Measurements from ENCODE around the gene NPPB. TPM values are rescaled to one million over a fixed set of nuclear protein-coding genes. Genes with fewer than 3 reads are reported as not detected.

The NPPB gene
- total and polyA plus RNA-seq, 2 experiments from 2014 or later, result 3.9 to 6.7 TPM

DNA sequence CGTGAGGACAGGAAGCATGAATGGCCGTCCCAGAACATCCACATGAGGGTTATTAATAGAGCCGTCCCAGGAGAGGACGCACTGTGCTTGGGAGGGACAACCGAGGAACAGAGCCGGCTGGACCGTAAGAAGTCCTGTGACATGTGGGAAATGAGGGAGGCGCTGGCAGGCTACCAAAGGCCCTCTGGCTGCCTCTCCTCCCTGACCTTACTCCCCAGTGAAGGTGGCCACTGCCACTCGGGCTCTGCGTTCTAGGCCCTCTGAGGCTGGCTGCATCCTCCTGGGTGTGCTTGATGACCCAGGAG lies 15.5 kb upstream of the NPPB start:
- Histone ChIP-seq H3K4me3 (no peak overlapping the region), H3K27me3 (no peaks in the 10 kb centered on the region), H3K79me2 (no peaks in the 10 kb centered on the region), H2AFZ (no peak overlapping the region), H3K27ac (no peak overlapping the region), H3K9me3 (ENCODE audit: low read depth) (no peaks in the 10 kb centered on the region), H3K36me3 (replicated peaks; ENCODE audit: insufficient read depth, low read depth) (no peaks in the 10 kb centered on the region), H3K4me1 (ENCODE audit: insufficient read depth) (no peaks in the 10 kb centered on the region), H3K9me2 (replicated peaks; ENCODE audit: insufficient read depth) (no peaks in the 10 kb centered on the region), H4K20me1 (ENCODE audit: insufficient read depth, poor library complexity, severe bottlenecking) (no peaks in the 10 kb centered on the region), H3K4me2 (no peak overlapping the region)
- no peak for DNase-seq (ENCODE audit: low spot score)
- TF ChIP-seq EZH2 (IDR thresholded peaks at IDR 0.05; ENCODE audit: borderline replicate concordance) (no peak), EZH2phosphoT487 (IDR thresholded peaks at IDR 0.05; ENCODE audit: low read depth, severe bottlenecking, unreplicated experiment) (no peak)
- TF ChIP-seq, protein P1, sequence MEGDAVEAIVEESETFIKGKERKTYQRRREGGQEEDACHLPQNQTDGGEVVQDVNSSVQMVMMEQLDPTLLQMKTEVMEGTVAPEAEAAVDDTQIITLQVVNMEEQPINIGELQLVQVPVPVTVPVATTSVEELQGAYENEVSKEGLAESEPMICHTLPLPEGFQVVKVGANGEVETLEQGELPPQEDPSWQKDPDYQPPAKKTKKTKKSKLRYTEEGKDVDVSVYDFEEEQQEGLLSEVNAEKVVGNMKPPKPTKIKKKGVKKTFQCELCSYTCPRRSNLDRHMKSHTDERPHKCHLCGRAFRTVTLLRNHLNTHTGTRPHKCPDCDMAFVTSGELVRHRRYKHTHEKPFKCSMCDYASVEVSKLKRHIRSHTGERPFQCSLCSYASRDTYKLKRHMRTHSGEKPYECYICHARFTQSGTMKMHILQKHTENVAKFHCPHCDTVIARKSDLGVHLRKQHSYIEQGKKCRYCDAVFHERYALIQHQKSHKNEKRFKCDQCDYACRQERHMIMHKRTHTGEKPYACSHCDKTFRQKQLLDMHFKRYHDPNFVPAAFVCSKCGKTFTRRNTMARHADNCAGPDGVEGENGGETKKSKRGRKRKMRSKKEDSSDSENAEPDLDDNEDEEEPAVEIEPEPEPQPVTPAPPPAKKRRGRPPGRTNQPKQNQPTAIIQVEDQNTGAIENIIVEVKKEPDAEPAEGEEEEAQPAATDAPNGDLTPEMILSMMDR (IDR thresholded peaks at IDR 0.05; ENCODE audit: poor library complexity), result no peak
- WGBS (ENCODE audit: low lambda C conversion rate, missing lambda C conversion rate), result 87% methylated on average over 10 of the region's 10 CpGs

DNA sequence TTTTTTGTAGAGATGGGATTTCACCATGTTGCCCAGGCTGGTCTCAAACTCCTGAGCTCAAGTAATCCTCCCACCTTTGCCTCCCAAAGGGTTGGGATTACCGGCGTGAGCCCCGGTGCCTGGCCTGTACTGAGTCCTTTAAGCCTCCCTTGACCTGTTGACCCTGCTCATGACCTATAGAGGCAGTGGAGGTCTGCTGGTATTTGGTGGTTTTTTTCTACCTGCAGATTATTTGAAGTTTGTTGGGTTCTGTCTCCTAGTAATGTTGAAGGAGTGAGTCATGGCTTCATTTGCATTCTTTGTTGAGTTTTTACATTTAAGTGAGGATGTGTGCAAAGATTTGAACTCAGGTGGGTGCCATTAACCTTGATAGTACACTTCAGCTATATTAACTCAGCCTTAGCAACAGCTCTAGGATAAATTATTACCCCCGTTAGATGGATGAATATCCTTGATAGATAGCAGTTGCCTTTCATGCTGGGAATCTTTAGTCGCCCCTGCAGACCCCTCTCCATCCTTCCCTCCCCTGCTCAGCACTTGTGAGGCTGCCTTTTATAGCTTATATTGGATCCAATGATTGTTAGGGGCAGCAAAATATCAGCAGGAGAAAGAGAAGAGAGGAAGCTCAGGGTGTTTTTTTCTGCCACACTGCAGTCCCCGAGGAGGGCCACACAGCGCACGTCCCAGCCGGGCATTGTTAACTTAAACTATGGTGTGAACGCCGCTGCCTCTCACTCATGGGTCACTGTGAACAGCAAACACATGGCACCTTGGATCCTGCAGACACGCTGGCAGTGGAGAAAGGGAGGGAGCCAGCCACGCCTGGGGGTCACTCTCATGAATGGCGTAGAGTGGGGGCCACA lies 14.9 kb upstream of the NPPB start:
- no peaks in the 10 kb centered on the region for H3K79me2 ChIP-seq
- H3K9me3 ChIP-seq (ENCODE audit: low read depth), result no peaks in the 10 kb centered on the region
- H4K20me1 ChIP-seq (ENCODE audit: insufficient read depth, poor library complexity, severe bottlenecking), result no peaks in the 10 kb centered on the region
- H3K4me2 ChIP-seq, result no peak overlapping the region
- no peaks in the 10 kb centered on the region for H3K36me3 ChIP-seq (replicated peaks; ENCODE audit: insufficient read depth, low read depth)
- no peak overlapping the region for H3K4me3 ChIP-seq
- H3K27me3 ChIP-seq, result peaks cover under 1% of the 10 kb centered on the region
- H2AFZ ChIP-seq, result no peak overlapping the region
- no peaks in the 10 kb centered on the region for H3K9me2 ChIP-seq (replicated peaks; ENCODE audit: insufficient read depth)
- DNase-seq (ENCODE audit: low spot score), result no peak
- H3K27ac ChIP-seq, result no peak overlapping the region
- WGBS (ENCODE audit: low lambda C conversion rate, missing lambda C conversion rate), result 70% methylated on average over 14 of the region's 14 CpGs
- no peak for TF ChIP-seq EZH2 (IDR thresholded peaks at IDR 0.05; ENCODE audit: borderline replicate concordance)
- TF ChIP-seq, protein P1 (IDR thresholded peaks at IDR 0.05; ENCODE audit: poor library complexity), result no peak
- no peak for TF ChIP-seq EZH2phosphoT487 (IDR thresholded peaks at IDR 0.05; ENCODE audit: low read depth, severe bottlenecking, unreplicated experiment)
- no peaks in the 10 kb centered on the region for H3K4me1 ChIP-seq (ENCODE audit: insufficient read depth)

DNA sequence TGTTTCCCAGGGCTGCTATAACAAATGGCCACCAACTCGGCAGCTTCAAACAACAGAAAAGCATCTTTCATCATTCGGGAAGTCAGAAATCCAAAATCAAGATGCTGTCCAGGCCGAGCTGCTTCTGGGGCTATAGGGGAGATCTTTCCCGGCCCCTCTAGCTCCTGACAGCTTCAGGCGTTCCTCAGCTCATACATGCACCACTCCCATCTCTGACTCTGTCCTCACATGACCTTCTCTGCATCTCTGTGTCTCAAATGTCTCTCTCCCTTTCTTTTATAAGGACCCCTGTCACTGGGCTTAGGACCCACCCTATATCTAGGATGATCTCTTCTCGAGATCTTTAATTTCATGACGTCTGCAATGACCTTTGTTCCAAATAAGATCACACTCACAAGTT lies 13.8 kb upstream of the NPPB start:
- WGBS (ENCODE audit: low lambda C conversion rate, missing lambda C conversion rate), result 71% methylated on average over 7 of the region's 7 CpGs
- no peak overlapping the region for H2AFZ ChIP-seq
- no peak overlapping the region for H3K27ac ChIP-seq
- H3K36me3 ChIP-seq (replicated peaks; ENCODE audit: insufficient read depth, low read depth), result no peaks in the 10 kb centered on the region
- TF ChIP-seq EZH2phosphoT487 (IDR thresholded peaks at IDR 0.05; ENCODE audit: low read depth, severe bottlenecking, unreplicated experiment) (no peak), EZH2 (IDR thresholded peaks at IDR 0.05; ENCODE audit: borderline replicate concordance) (no peak)
- TF ChIP-seq, protein P1 (IDR thresholded peaks at IDR 0.05; ENCODE audit: poor library complexity), result no peak
- H3K9me3 ChIP-seq (ENCODE audit: low read depth), result no peaks in the 10 kb centered on the region
- no peaks in the 10 kb centered on the region for H3K79me2 ChIP-seq
- DNase-seq (ENCODE audit: low spot score), result no peak
- H3K4me3 ChIP-seq, result no peak overlapping the region
- H3K4me1 ChIP-seq (ENCODE audit: insufficient read depth), result no peaks in the 10 kb centered on the region
- H3K9me2 ChIP-seq (replicated peaks; ENCODE audit: insufficient read depth), result no peaks in the 10 kb centered on the region
- H3K27me3 ChIP-seq, result peaks cover 5% of the 10 kb centered on the region
- no peak overlapping the region for H3K4me2 ChIP-seq
- H4K20me1 ChIP-seq (ENCODE audit: insufficient read depth, poor library complexity, severe bottlenecking), result no peaks in the 10 kb centered on the region

All from hepatocyte (in vitro differentiated cells).